Stimulated activated CD8-positive, alpha-beta memory T cell treated with anti-CD3 and anti-CD28 coated beads, Interleukin-15, amount 100 ng/mL, for 24 hours (primary cell): ENCODE data around the gene CHRM3.

Experiments used
- DNase-seq: peaks from one replicate; pipeline ENCODE4 v3.0.0-alpha.2; 2020; ENCODE audit warnings: low read depth

The CHRM3 gene

DNA sequence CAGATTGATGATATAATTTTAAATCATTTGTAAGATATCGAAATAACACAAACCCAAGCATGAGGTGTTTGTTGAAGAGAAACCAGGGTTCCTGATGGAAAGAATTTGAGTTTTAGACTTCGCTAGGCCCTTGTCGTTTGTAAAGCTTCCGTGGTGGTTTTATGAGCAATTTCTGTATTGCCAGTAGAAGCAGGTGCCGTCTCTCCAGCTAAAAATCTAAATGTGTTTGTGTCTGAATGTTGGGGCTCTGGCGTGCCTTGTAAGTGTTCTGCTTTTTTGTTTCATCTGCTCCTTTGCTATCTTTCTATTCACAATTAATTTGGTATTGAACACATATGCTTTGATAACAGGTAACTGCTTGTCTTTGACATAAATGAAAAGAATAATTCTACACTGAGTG, 27.5 kb downstream of the CHRM3 start:
- DNase-seq = no peak

DNA sequence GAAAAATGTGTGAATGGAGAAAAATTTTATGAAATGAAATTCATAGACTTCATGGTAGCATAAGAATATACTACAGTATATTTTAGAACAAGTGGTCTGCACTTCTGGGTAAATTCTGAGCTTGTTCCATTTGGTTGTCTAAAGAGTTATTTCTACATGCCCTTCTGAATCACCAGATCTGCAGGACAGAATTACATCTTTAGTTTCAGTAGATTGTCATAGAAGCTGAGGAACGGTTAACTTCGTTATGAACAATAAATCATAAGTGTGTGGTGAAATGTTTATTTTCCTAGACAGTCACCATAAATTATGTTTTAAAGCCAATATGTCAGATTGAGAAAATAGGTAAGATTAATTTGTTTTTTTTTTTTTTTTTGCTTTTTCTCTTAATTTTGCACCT, 30.9 kb downstream of the CHRM3 start:
- no peak for DNase-seq

DNA sequence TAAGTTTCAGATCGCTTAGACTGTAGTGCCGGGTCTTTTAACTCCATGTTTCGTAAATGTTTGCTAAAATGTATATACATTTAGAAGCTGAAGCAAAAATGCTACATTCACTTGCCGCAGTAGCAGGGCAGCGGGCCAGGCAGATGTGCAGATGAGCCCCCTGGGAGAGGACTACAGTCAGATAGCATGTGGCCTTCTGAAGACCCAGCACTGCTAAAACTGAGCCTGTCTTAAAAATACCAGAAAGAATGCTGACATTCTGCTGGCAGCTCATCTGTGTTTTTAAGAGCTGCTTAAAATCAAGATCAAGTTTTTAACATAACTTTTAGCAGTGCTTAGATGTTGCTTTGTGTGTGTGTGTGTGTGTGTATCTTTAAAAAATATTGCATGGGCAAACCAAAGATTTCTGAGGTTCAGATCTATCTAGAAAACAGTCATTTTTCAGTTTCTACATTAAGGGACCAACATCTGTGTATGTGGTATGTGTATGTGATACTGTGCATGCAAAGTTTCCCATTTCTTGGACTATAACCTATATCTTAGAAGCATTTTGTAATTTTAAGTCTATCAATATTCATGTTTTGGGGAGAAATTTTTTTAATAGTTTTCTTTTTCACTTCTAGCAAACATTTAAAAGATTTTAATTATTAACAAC, 31.7 kb downstream of the CHRM3 start:
- DNase-seq = no peak

DNA sequence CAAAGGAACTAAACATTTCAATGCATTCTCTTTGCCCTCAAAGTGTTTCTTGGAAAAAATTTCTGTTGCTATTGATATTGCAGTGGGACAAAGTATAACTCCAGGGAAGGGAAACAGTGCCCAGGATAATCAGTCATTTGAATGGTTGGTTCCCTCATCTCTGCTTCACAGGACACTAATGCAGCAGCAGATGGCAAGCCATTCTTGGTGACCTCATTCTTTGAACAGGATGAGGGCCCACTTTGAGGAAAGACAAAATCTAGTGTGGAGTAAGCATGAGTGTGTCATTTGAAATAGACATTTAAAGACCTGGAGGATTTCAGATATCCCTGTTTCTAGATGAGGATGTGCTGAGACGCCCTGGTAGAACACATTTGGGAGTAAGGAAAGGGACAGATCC, 32.3 kb downstream of the CHRM3 start:
- no peak for DNase-seq

DNA sequence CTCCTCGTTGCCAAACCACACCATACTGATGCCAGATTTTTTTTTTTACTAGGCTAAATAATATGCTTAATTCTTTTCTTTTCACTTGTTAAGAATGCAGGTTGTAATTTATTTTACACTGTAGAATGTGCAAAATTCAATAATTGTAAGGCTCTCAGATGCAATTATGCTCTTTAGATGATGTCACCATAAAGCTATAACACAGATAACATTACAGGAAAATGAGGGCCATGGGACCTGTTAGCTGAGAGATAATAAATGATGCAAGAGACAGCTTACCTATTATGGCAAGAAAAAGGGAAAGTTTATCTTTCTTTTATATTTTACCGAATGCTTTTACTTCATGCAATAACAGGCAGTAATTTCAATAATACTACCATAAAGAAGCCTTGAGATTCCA, 35.4 kb downstream of the CHRM3 start:
- no peak for DNase-seq

DNA sequence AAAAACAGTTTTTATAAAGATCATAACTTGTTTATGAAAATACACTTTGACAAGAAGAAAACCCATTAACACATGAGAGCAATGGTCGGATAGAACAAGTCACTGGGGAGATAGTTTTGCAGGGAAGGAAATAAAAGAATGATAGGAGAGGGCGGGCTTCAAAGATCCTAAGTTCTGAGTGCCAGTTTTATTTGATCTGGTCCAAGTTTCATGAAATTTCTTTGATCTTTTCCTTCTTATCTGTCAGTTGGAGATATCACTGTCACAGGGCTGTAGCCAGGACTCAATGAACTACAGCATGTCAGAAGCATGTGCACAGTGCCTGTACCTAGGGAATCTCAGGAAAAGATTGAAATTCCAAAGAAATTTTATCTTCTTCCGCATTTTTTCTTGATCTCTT, 36.5 kb downstream of the CHRM3 start:
- no peak for DNase-seq

DNA sequence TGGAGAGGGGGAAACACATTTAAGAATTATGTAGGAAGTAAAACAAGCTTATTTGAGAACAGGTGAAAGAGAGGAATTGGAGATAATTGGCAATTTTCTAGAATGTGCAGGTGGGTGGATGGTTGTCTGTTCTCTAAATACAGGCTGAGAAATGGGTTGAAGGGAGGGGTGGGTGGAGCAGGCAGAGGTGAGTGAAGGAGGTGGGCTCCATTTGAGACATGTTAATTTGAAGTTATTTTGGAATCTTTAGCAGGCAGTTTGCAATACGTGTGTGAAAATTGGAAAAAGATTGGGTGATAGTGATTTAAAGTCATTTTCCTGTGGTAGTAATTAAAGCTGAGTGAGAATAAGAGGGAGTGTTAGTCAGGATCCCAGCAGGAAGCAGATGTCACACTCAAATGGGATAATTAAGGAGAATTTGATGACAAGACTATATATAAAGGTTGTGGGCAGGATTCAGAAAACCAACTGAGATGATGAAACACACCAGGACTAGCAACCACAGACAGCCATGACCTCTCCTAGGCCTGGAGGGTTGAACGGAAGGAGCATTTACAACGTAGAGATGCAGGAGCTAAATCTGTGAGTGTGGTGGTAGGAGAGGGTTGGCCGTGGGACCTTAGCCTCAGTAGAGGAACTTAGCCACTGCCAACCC, 40.6 kb downstream of the CHRM3 start:
- no peak for DNase-seq

DNA sequence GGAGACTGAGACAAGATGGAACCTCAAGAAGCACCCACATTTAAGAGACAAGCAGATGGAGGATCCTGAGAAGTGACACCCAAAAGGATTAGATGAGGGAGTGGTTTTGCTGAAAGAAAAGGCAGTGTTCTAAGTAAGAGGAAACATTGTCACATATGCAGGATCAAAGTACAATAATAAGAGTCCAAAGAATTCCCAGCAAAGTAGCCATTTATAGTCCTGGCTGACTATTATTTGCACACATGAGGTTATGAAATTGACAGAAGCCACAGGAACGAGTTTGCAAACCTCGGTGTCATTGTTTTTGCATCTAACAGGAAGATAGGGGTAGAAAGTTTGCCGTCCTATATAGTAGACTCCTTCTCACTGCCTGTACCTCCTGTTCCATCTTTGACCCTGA, 41.3 kb downstream of the CHRM3 start:
- no peak for DNase-seq

DNA sequence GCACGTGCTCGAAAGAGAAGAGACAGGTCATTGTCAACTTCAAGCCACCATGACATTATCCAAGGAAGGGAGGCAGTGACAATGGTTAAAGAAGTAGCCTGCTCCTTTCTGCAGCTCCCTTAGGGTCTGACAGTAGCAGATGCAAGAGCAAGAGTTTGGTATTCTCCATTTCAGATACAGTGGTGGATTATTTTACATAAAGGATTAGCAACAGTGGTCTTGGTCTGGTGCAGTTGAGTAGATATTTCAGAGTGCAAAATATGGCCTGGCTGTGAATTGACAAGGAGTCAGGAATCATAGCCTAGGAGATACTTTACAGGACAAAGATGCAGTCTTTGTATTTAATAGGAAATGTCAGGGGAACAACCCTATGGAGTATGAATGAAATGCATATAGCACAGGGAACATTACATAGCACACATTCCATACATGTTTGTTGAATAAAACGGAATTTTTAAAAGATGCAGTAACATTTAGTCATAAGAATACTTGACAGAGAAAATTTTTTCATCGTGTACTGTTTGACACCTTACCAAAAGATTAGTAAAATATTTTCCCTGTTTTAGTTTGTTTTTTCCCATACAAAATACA, 41.8 kb downstream of the CHRM3 start:
- DNase-seq = no peak

DNA sequence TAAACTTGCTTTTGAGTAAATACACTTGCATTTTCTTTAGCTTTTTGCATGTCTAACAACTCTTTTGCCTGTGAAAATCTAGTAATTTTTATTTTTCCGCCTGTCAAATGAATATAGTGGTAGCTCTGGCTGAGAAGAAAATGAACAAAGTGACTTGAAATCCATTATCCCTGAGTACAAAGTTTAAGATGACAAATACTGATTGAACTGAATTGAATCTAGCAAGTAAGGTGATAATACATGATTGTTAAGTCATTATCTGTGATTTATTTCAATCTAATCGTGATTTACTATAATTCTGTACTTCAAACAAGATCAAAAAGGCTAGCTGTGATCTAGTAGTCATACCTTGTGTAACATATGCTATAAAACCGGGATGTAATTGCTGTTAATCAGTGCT, 42.8 kb downstream of the CHRM3 start:
- DNase-seq = no peak

DNA sequence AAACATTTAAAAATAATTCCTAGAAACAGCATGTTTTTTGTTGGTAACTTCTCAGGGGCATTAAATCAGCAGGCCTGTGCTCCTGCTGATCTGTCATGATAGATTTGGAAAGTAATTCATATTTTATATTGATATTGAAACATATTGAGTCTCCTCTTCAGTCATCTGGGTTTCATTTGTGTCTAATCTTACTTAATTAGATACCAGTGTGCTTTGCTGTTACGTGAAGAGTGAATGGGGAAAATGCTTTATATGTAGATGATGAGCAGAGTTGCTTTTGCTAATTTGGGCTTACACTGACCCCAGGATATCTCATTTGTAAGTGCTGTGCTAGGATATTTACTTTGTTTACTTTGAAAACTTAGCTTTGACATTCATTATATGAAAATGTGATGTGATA, 45.9 kb downstream of the CHRM3 start:
- no peak for DNase-seq

DNA sequence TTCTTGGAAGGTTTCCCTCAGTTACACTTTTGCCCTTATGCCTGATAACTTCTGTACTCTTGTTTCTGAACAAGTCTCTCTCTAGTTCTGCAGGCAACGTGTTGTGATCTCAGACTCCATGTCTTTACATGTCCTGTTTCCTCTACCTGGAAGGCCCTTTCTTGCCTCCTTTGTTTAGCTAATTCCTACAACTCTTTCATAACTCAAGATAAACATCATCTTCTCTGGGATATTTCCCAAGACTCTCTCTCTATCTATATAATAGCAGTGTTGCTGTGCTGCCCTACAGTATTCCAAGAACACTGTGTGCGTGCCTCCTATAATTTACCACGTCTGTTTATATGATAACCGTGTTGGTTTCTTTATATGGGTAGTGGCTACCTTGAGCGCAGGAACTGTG, 47.8 kb downstream of the CHRM3 start:
- no peak for DNase-seq
